Upper lobe of left lung (tissue), 4 donors: Measurements from ENCODE around the gene EMC8.

ENCODE experiments used
- POLR2AphosphoS5 ChIP-seq, 2 donors: sonication (generic); formaldehyde crosslinking; IDR thresholded peaks; one replicate each; pipeline ENCODE4 v1.5.1; 2017; ENCODE audit warnings: antibody characterized with exemption in 2 of 2
- TF ChIP-seq, protein P1 (sequence below), 6 experiments: fragments of 450-650 bp in 4 of 6; fragments of 200-600 bp in 2 of 6; sonication (generic) in 2 of 6; IDR thresholded peaks; one replicate each; pipeline ENCODE4 v1.5.1; 2016 to 2019; ENCODE audit warnings: antibody characterized with exemption in 6 of 6

- TF ChIP-seq, protein P1, sequence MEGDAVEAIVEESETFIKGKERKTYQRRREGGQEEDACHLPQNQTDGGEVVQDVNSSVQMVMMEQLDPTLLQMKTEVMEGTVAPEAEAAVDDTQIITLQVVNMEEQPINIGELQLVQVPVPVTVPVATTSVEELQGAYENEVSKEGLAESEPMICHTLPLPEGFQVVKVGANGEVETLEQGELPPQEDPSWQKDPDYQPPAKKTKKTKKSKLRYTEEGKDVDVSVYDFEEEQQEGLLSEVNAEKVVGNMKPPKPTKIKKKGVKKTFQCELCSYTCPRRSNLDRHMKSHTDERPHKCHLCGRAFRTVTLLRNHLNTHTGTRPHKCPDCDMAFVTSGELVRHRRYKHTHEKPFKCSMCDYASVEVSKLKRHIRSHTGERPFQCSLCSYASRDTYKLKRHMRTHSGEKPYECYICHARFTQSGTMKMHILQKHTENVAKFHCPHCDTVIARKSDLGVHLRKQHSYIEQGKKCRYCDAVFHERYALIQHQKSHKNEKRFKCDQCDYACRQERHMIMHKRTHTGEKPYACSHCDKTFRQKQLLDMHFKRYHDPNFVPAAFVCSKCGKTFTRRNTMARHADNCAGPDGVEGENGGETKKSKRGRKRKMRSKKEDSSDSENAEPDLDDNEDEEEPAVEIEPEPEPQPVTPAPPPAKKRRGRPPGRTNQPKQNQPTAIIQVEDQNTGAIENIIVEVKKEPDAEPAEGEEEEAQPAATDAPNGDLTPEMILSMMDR (IDR thresholded peaks at IDR 0.05): no peak
- TF ChIP-seq POLR2AphosphoS5 (IDR thresholded peaks at IDR 0.05): no peak
Measured at GRCh38 chr16:85826686-85827247, 27.4 kb upstream of the EMC8 start.
